Spleen (tissue), 7 donors: ENCODE measurements around the gene PRDM16.

Experiments
- POLR2A ChIP-seq, 3 donors: fragments of 450-650 bp; IDR thresholded peaks; one replicate each; pipeline ENCODE4 v1.5.1; 2017; ENCODE audit warnings: antibody characterized with exemption in 3 of 3, mild to moderate bottlenecking in 1 of 3
- TF ChIP-seq, protein P1 (sequence below), 11 experiments: fragments of 200-600 bp in 7 of 11; fragments of 450-650 bp in 4 of 11; sonication (generic) in 4 of 11; IDR thresholded peaks in 8 of 11; conservative IDR thresholded peaks in 3 of 11; 1 replicate in 7 of 11; 2 replicates in 4 of 11; pipeline versions ENCODE4 v1.4.0 to v1.8.0; 2016 to 2021; ENCODE audit warnings: antibody characterized with exemption in 11 of 11, inconsistent platforms in 4 of 11, mild to moderate bottlenecking in 1 of 11
- donor health status: DM: no; HTN: no; CAD: no; lungs with moderate emphysema.
- donor health status: DM: no; HTN: no; CAD: no.
- donor health status: DM: no; HTN: no; CAD: no.

DNA sequence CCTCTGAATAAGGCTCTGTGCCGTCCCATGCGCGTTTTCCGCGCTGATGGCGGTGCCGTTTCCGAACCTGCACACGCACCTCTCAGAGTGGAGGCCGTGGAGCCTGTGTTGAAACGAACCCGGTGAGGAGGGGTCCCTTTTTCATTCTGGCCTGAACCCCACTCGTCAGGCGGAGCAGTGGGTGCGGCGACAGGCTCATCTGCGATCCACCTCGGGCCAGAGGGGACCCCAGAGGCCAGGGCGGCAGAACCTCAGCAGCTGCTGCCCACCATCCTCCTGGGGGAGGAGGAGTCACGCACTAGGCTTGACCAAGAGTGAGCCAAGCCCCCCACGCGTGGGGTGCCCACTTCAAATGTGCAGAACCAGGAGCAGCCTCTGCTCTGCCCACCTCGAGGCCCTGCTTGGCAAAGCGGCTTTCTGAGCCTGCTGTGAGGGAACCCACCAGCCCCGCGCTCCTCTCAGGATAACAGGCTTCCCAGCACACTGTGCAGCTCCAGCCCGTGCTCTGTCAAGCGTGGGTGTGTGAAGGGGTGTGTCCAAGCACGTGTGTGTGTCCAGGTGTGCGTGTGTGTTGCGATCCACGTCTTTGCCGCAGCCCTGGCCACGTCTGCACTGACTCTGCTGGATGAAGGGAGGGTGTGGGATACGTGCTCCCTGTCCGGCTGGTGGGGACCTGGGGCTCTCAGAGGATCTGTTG is 6.8 kb downstream of the PRDM16 start:
- TF ChIP-seq, protein P1, sequence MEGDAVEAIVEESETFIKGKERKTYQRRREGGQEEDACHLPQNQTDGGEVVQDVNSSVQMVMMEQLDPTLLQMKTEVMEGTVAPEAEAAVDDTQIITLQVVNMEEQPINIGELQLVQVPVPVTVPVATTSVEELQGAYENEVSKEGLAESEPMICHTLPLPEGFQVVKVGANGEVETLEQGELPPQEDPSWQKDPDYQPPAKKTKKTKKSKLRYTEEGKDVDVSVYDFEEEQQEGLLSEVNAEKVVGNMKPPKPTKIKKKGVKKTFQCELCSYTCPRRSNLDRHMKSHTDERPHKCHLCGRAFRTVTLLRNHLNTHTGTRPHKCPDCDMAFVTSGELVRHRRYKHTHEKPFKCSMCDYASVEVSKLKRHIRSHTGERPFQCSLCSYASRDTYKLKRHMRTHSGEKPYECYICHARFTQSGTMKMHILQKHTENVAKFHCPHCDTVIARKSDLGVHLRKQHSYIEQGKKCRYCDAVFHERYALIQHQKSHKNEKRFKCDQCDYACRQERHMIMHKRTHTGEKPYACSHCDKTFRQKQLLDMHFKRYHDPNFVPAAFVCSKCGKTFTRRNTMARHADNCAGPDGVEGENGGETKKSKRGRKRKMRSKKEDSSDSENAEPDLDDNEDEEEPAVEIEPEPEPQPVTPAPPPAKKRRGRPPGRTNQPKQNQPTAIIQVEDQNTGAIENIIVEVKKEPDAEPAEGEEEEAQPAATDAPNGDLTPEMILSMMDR (IDR thresholded peaks at IDR 0.05 in 8 of 11, conservative IDR thresholded peaks at IDR 0.05 in 3 of 11) = no peak
- TF ChIP-seq POLR2A (IDR thresholded peaks at IDR 0.05) = no peak
